Measurements from ENCODE around the gene GDF11. TPM values are rescaled to one million over a fixed set of nuclear protein-coding genes. Genes with fewer than 3 reads are reported as not detected.

The GDF11 gene
- total RNA-seq, 3 donors from 2014 or later: 12.3 to 15.5 (median 14.5) TPM

GRCh38 chr12:55715169-55715764 is 27.7 kb upstream of the GDF11 start:
- Mint-ChIP-seq H3K4me1 (ENCODE audit: low read depth) (peaks cover 27% of the 10 kb centered on the region), H3K4me3 (peak overlapping the region; percentile 92), H3K36me3 (ENCODE audit: insufficient read depth) (no peaks in the 10 kb centered on the region), H3K9me3 (no peaks in the 10 kb centered on the region), H3K27me3 (ENCODE audit: low read depth) (peaks cover 2% of the 10 kb centered on the region)
- DNase-seq (no peak), ATAC-seq (no peak)

- H3K9me3 Mint-ChIP-seq: no peaks in the 10 kb centered on the region
- peak; percentile 96 to 98 for ATAC-seq
- peak; percentile 89 for DNase-seq
- H3K4me3 Mint-ChIP-seq: peak within 1 kb of the TSS; percentile 92
- peaks cover 29% of the 10 kb centered on the region for H3K4me1 Mint-ChIP-seq (ENCODE audit: low read depth)
- H3K27me3 Mint-ChIP-seq (ENCODE audit: low read depth): peaks cover 2% of the 10 kb centered on the region
- H3K36me3 Mint-ChIP-seq (ENCODE audit: insufficient read depth): no peaks in the 10 kb centered on the region
Observed at GRCh38 chr12:55715833-55716581, 26.9 kb upstream of the GDF11 start, which contains the start of gene BLOC1S1. TSS of gene BLOC1S1 (plus strand) at chr12:55716046. CDS start at chr12:55716052, 6 bp downstream.

- Mint-ChIP-seq H3K36me3 (ENCODE audit: insufficient read depth) (no peaks in the 10 kb centered on the region), H3K4me3 (peak overlapping the region; percentile 92), H3K27me3 (ENCODE audit: low read depth) (peaks cover 2% of the 10 kb centered on the region), H3K9me3 (no peaks in the 10 kb centered on the region), H3K4me1 (ENCODE audit: low read depth) (peaks cover 29% of the 10 kb centered on the region)
- DNase-seq (no peak), ATAC-seq (no peak)
Observed at GRCh38 chr12:55716582-55716957, 26.4 kb upstream of the GDF11 start.

- DNase-seq (no peak), ATAC-seq (peak; percentile 22 to 23)
- Mint-ChIP-seq H3K27me3 (ENCODE audit: low read depth) (peaks cover 2% of the 10 kb centered on the region), H3K4me1 (ENCODE audit: low read depth) (peaks cover 29% of the 10 kb centered on the region), H3K4me3 (peak overlapping the region; percentile 92), H3K9me3 (no peaks in the 10 kb centered on the region), H3K36me3 (ENCODE audit: insufficient read depth) (no peaks in the 10 kb centered on the region)
Observed at GRCh38 chr12:55717011-55718007, 25.6 kb upstream of the GDF11 start.

- Mint-ChIP-seq H3K27me3 (ENCODE audit: low read depth) (peaks cover 2% of the 10 kb centered on the region), H3K9me3 (no peaks in the 10 kb centered on the region)
- no peak for ATAC-seq
Observed at GRCh38 chr12:55718015-55718414, 24.9 kb upstream of the GDF11 start.

GRCh38 chr12:55718624-55719275 is 24.2 kb upstream of the GDF11 start:
- Mint-ChIP-seq H3K27me3 (ENCODE audit: low read depth) (peaks cover 2% of the 10 kb centered on the region), H3K4me3 (no peak overlapping the region), H3K36me3 (ENCODE audit: insufficient read depth) (no peaks in the 10 kb centered on the region), H3K4me1 (ENCODE audit: low read depth) (peaks cover 29% of the 10 kb centered on the region), H3K9me3 (no peaks in the 10 kb centered on the region)
- no peak for DNase-seq
- no peak for ATAC-seq

More at GRCh38 chr12:55718015-55718414, 24.9 kb upstream of the GDF11 start:
- Mint-ChIP-seq H3K4me1 (ENCODE audit: low read depth) (peaks cover 29% of the 10 kb centered on the region), H3K36me3 (ENCODE audit: insufficient read depth) (no peaks in the 10 kb centered on the region), H3K4me3 (no peak overlapping the region)
- DNase-seq: no peak

- H3K4me3 Mint-ChIP-seq: no peak overlapping the region
- H3K27me3 Mint-ChIP-seq (ENCODE audit: low read depth): peaks cover 2% of the 10 kb centered on the region
- no peak for ATAC-seq
- H3K9me3 Mint-ChIP-seq: no peaks in the 10 kb centered on the region
- H3K36me3 Mint-ChIP-seq (ENCODE audit: insufficient read depth): no peaks in the 10 kb centered on the region
- DNase-seq: no peak
- peaks cover 29% of the 10 kb centered on the region for H3K4me1 Mint-ChIP-seq (ENCODE audit: low read depth)
Observed at GRCh38 chr12:55719371-55719770, 23.6 kb upstream of the GDF11 start.

GRCh38 chr12:55720071-55720564 is 22.8 kb upstream of the GDF11 start, which contains the start of gene RDH5:
TSS of gene RDH5 (plus strand) at chr12:55720393. CDS start at chr12:55721185, 792 bp downstream.
- Mint-ChIP-seq H3K4me1 (ENCODE audit: low read depth) (peaks cover 36% of the 10 kb centered on the region), H3K4me3 (no peak within 1 kb of the TSS), H3K36me3 (ENCODE audit: insufficient read depth) (peaks cover 4% of the 10 kb centered on the region), H3K27me3 (ENCODE audit: low read depth) (peaks cover 2% of the 10 kb centered on the region), H3K9me3 (no peaks in the 10 kb centered on the region)
- ATAC-seq (no peak), DNase-seq (no peak)

- DNase-seq (no peak), ATAC-seq (no peak)
- no peaks in the 10 kb centered on the region for H3K9me3 Mint-ChIP-seq
- no peak overlapping the region for H3K4me3 Mint-ChIP-seq
- peaks cover 35% of the 10 kb centered on the region for H3K4me1 Mint-ChIP-seq (ENCODE audit: low read depth)
- H3K36me3 Mint-ChIP-seq (ENCODE audit: insufficient read depth): peaks cover 6% of the 10 kb centered on the region
- H3K27me3 Mint-ChIP-seq (ENCODE audit: low read depth): peaks cover under 1% of the 10 kb centered on the region
Observed at GRCh38 chr12:55720894-55721444, 22.0 kb upstream of the GDF11 start.

GRCh38 chr12:55721601-55722213 is 21.2 kb upstream of the GDF11 start:
- ATAC-seq (no peak), DNase-seq (no peak)
- Mint-ChIP-seq H3K9me3 (no peaks in the 10 kb centered on the region), H3K4me3 (no peak overlapping the region), H3K36me3 (ENCODE audit: insufficient read depth) (peaks cover 6% of the 10 kb centered on the region), H3K27me3 (ENCODE audit: low read depth) (no peaks in the 10 kb centered on the region), H3K4me1 (ENCODE audit: low read depth) (peaks cover 35% of the 10 kb centered on the region)

- Mint-ChIP-seq H3K9me3 (no peaks in the 10 kb centered on the region), H3K36me3 (ENCODE audit: insufficient read depth) (peaks cover 6% of the 10 kb centered on the region), H3K4me1 (ENCODE audit: low read depth) (peaks cover 32% of the 10 kb centered on the region), H3K27me3 (ENCODE audit: low read depth) (no peaks in the 10 kb centered on the region), H3K4me3 (no peak overlapping the region)
- ATAC-seq (no peak), DNase-seq (no peak)
Observed at GRCh38 chr12:55722948-55723347, 20.0 kb upstream of the GDF11 start.

GRCh38 chr12:55723516-55724225 is 19.3 kb upstream of the GDF11 start:
- Mint-ChIP-seq H3K4me3 (no peak overlapping the region), H3K9me3 (no peaks in the 10 kb centered on the region), H3K27me3 (ENCODE audit: low read depth) (no peaks in the 10 kb centered on the region), H3K36me3 (ENCODE audit: insufficient read depth) (peaks cover 6% of the 10 kb centered on the region), H3K4me1 (ENCODE audit: low read depth) (peaks cover 28% of the 10 kb centered on the region)
- no peak for ATAC-seq
- no peak for DNase-seq
